Natural killer cell (primary cell): ENCODE data around the gene BZW2. TPM values are rescaled to one million over a fixed set of nuclear protein-coding genes. Genes with fewer than 3 reads are reported as not detected.

Experiments used
- ATAC-seq, 3 donors: fragments of 150-1000 bp in 2 of 3; fragments of 200-7000 bp in 1 of 3; cut with Tn5 transposase; 1 replicate in 1 of 3; 2 replicates in 2 of 3; pipeline ENCODE4 v1.10.0; 2021; ENCODE audit warnings: mild to moderate bottlenecking in 2 of 3, moderate library complexity in 2 of 3
- DNase-seq, 2 donors: peaks; one replicate each; pipeline versions ENCODE4 v3.0.0 to v3.0.0-alpha.2; 2013 to 2021; ENCODE audit warnings: mixed read lengths in 1 of 2
- H3K27ac ChIP-seq: one replicate; pipeline ENCODE4 v1.5.1; 2013; ENCODE audit warnings: mild to moderate bottlenecking, low read length
- H3K27me3 ChIP-seq: one replicate; pipeline ENCODE4 v1.6.1; 2013; ENCODE audit warnings: low read length; ENCODE audit not compliant: control insufficient read depth, insufficient read depth
- H3K36me3 ChIP-seq: one replicate; pipeline ENCODE4 v1.6.1; 2013; ENCODE audit warnings: low read length; ENCODE audit not compliant: control insufficient read depth, insufficient read depth
- H3K4me1 ChIP-seq: one replicate; pipeline ENCODE4 v1.6.1; 2013; ENCODE audit warnings: low read length; ENCODE audit not compliant: control insufficient read depth, insufficient read depth
- H3K4me3 ChIP-seq: one replicate; pipeline ENCODE4 v1.5.1; 2013; ENCODE audit warnings: low read length
- H3K9me3 ChIP-seq: one replicate; pipeline ENCODE4 v1.6.1; 2013; ENCODE audit warnings: low read length; ENCODE audit not compliant: control insufficient read depth, insufficient read depth
- H3K27ac Mint-ChIP-seq, 2 donors: one replicate each; pipeline ENCODE4 v1.8.0; 2022; ENCODE audit warnings: mild to moderate bottlenecking in 2 of 2, mixed read lengths in 2 of 2, moderate library complexity in 1 of 2
- H3K27me3 Mint-ChIP-seq, 2 donors: one replicate each; pipeline ENCODE4 v1.8.0; 2022; ENCODE audit warnings: low read depth in 2 of 2, mixed read lengths in 2 of 2
- H3K36me3 Mint-ChIP-seq: one replicate; pipeline ENCODE4 v1.8.0; 2022; ENCODE audit warnings: mixed read lengths
- H3K4me1 Mint-ChIP-seq, 2 donors: one replicate each; pipeline ENCODE4 v1.8.0; 2022; ENCODE audit warnings: mixed read lengths in 2 of 2
- H3K4me3 Mint-ChIP-seq: one replicate; pipeline ENCODE4 v1.8.0; 2022; ENCODE audit warnings: mild to moderate bottlenecking, moderate library complexity, mixed read lengths
- H3K9me3 Mint-ChIP-seq, 2 donors: one replicate each; pipeline ENCODE4 v1.8.0; 2022; ENCODE audit warnings: mixed read lengths in 2 of 2
- WGBS: methylation state at CpG from one replicate; pipeline ENCODE4 v1.1.7; 2013; ENCODE audit warnings: missing lambda C conversion rate; ENCODE audit not compliant: insufficient coverage; 5-methylcytosine and 5-hydroxymethylcytosine counted together
- intact Hi-C: fragments of 100-400 bp; cut with micrococcal nuclease; formaldehyde crosslinking; loops from one replicate; pipeline ENCODE4 v1.14.2; 2022
- total RNA-seq, 4 donors: library from RNA; stranded (reverse); fragments of 120-200 nt in 1 of 4; gene quantifications; one replicate each; pipeline versions ENCODE4 v1.2.3 to v1.2.4, GENCODE V29; 2013 to 2022
- TF ChIP-seq, protein P1 (sequence below): fragments of 200-600 bp; IDR thresholded peaks from one replicate; pipeline ENCODE4 v1.8.0; 2022; ENCODE audit warnings: antibody characterized with exemption

The BZW2 gene
- total RNA-seq, 3 donors from 2014 or later (not counting 1 experiment from before 2014, with no cell fraction given) = 15.3 to 21.0 (median 19.9) TPM

DNA sequence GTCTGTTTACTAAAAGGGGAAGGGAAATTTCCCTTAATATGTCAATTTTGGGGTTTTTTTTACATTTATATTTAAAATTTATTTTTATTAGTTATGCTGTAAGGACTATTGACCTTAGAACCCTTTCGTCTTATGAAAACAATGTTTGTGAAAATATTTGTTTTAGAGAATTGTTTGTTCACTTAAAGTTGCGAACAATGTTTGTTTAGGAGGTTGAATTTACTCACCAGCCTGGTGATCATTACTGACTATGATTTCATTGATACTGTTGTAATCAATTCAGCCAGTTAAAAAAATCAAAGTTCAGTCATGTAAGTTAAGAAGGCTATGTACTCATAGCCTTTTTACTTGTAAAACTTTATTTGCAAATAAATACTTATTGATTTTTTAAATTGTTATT, 80.2 kb downstream of the BZW2 start:
- no peaks in the 10 kb centered on the region for H3K36me3 Mint-ChIP-seq
- H3K4me3 Mint-ChIP-seq = no peak overlapping the region
- H3K27me3 Mint-ChIP-seq = no peaks in the 10 kb centered on the region
- DNase-seq (no peak), ATAC-seq (no peak)
- Histone ChIP-seq H3K9me3 (no peaks in the 10 kb centered on the region), H3K27ac (no peak overlapping the region), H3K4me1 (no peaks in the 10 kb centered on the region), H3K36me3 (no peaks in the 10 kb centered on the region), H3K4me3 (no peak overlapping the region), H3K27me3 (no peaks in the 10 kb centered on the region)
- TF ChIP-seq, protein P1, sequence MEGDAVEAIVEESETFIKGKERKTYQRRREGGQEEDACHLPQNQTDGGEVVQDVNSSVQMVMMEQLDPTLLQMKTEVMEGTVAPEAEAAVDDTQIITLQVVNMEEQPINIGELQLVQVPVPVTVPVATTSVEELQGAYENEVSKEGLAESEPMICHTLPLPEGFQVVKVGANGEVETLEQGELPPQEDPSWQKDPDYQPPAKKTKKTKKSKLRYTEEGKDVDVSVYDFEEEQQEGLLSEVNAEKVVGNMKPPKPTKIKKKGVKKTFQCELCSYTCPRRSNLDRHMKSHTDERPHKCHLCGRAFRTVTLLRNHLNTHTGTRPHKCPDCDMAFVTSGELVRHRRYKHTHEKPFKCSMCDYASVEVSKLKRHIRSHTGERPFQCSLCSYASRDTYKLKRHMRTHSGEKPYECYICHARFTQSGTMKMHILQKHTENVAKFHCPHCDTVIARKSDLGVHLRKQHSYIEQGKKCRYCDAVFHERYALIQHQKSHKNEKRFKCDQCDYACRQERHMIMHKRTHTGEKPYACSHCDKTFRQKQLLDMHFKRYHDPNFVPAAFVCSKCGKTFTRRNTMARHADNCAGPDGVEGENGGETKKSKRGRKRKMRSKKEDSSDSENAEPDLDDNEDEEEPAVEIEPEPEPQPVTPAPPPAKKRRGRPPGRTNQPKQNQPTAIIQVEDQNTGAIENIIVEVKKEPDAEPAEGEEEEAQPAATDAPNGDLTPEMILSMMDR = no peak
- intact Hi-C loops = no loop called here
- H3K4me1 Mint-ChIP-seq = no peaks in the 10 kb centered on the region
- no peaks in the 10 kb centered on the region for H3K9me3 Mint-ChIP-seq
- H3K27ac Mint-ChIP-seq = no peak overlapping the region
- WGBS = 93% methylated on average over 2 of the region's 2 CpGs

DNA sequence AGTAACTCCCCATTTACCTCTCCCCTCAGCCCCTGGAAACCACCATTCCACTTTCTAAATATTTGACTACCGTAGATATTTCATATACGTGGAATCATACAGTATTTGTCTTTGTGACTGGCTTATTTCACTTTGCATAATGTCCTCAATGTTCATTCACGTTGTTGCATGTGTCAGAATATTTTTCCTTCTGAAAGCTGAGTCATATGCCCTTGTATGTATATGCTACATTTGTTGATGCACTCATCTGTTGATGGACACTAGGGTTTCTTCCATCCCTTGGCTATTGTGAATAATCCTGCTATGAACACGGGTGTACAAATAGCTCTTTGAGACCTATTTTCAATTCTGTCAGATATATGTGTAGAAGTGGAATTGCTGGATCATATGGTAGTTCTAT, 81.8 kb downstream of the BZW2 start:
- no peak for ATAC-seq
- H3K36me3 ChIP-seq = no peaks in the 10 kb centered on the region
- Mint-ChIP-seq H3K4me3 (no peak overlapping the region), H3K27me3 (no peaks in the 10 kb centered on the region), H3K9me3 (no peaks in the 10 kb centered on the region), H3K4me1 (no peaks in the 10 kb centered on the region), H3K27ac (no peak overlapping the region), H3K36me3 (no peaks in the 10 kb centered on the region)
- H3K27me3 ChIP-seq = no peaks in the 10 kb centered on the region
- intact Hi-C loops = no loop called here
- H3K9me3 ChIP-seq = no peaks in the 10 kb centered on the region
- TF ChIP-seq, protein P1 = no peak
- 88% methylated on average over 4 of the region's 4 CpGs for WGBS
- no peak overlapping the region for H3K4me3 ChIP-seq
- DNase-seq = no peak
- H3K27ac ChIP-seq = no peak overlapping the region
- no peaks in the 10 kb centered on the region for H3K4me1 ChIP-seq

DNA sequence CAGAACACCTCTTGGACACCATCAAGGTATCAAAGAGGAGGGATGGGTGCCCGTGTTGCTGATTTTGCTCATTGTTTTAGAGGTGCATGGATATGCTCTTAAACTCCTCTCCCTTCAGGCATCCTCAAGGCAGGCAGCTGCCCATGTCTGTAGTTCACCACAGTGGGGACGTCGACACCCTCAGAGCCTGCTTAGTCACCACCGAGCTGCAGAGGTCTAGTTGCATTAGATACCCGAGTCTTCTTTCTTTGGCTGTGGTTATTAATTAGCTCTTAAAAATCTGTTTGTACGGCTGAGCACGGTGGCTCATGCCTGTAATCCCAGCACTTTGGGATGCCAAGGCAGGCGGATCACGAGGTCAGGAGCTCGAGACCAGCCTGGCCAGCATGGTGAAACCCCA, 82.8 kb downstream of the BZW2 start:
- H3K4me3 ChIP-seq = no peak overlapping the region
- no peak overlapping the region for H3K27ac ChIP-seq
- intact Hi-C loops = no loop called here
- no peak overlapping the region for H3K27ac Mint-ChIP-seq
- WGBS = 97% methylated on average over 10 of the region's 10 CpGs
- H3K4me1 ChIP-seq = no peaks in the 10 kb centered on the region
- no peaks in the 10 kb centered on the region for H3K27me3 Mint-ChIP-seq
- H3K9me3 ChIP-seq = no peaks in the 10 kb centered on the region
- no peaks in the 10 kb centered on the region for H3K4me1 Mint-ChIP-seq
- H3K4me3 Mint-ChIP-seq = no peak overlapping the region
- no peaks in the 10 kb centered on the region for H3K27me3 ChIP-seq
- H3K36me3 ChIP-seq = no peaks in the 10 kb centered on the region
- ATAC-seq (no peak), DNase-seq (no peak)
- H3K36me3 Mint-ChIP-seq = no peaks in the 10 kb centered on the region
- TF ChIP-seq, protein P1 = no peak
- H3K9me3 Mint-ChIP-seq = no peaks in the 10 kb centered on the region

DNA sequence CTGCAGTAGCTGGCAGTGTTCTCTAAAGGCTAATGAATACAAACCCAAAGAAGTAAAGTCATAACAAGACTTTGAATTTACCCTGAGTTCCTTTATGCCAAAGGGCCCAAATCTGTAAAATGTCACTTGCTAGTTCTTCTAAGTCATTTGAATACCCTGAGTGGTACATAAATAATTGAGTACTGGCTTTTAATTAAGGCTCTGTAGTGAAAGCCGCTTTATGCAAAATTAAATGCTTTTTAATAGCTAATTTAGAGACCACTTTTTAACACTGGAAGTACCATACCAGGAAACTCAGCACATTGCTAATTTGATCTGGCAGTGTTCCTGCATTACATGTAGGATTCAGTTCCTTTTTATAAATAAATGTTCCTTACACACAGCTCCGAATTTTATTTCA, 83.6 kb downstream of the BZW2 start:
- Histone ChIP-seq H3K27ac (no peak overlapping the region), H3K4me1 (no peaks in the 10 kb centered on the region), H3K36me3 (no peaks in the 10 kb centered on the region), H3K4me3 (no peak overlapping the region), H3K9me3 (no peaks in the 10 kb centered on the region), H3K27me3 (no peaks in the 10 kb centered on the region)
- H3K27me3 Mint-ChIP-seq = no peaks in the 10 kb centered on the region
- WGBS = 86% methylated on average over 1 of the region's 2 CpGs
- no peak for DNase-seq
- no peaks in the 10 kb centered on the region for H3K36me3 Mint-ChIP-seq
- TF ChIP-seq, protein P1 = no peak
- ATAC-seq = no peak
- H3K9me3 Mint-ChIP-seq = no peaks in the 10 kb centered on the region
- no peaks in the 10 kb centered on the region for H3K4me1 Mint-ChIP-seq
- H3K4me3 Mint-ChIP-seq = no peak overlapping the region
- intact Hi-C loops = no loop called here
- H3K27ac Mint-ChIP-seq = no peak overlapping the region
